ENCODE data around the gene USH2A.

The USH2A gene

DNA sequence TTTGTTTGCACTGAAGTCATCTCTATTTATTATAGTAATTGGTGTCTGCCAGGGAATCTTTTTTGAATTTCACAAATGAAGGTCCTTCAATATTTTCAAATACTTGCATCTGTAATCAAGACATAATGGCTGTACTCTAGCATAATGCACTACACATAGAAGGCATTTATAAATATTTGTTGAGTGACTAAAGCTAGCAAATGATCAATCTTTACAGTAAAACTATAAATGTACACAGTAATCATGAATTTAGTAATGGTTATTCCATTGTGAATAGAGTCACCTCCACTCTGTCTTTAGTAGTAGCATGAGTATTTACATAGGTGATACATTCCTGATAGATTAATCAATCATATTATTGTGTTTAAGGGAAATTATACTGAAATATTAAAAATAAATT, 119.6 kb downstream of the USH2A start:
- in situ Hi-C loops (cut with HindIII; ENCODE audit: low sequenced_read_pairs), result no loop called here

DNA sequence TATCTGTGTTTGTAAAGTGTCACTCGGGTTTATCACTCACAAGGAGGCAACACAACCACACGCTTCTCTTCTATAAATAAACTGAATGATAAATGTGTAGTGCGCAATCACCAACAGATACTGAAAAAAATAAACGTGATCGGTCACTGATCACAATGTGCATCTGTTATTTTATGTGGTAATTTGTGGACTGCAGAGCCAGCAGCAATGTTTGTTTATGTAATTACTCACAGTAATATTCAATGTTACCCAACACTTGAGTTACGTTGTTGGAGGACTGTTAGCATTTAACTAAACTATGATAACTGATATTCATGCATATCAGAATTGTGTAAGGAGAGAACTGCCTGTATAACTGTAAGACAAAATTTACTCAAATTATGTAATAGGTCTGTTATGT, 129.6 kb downstream of the USH2A start:
- in situ Hi-C loops (cut with HindIII; ENCODE audit: low sequenced_read_pairs), result no loop called here

DNA sequence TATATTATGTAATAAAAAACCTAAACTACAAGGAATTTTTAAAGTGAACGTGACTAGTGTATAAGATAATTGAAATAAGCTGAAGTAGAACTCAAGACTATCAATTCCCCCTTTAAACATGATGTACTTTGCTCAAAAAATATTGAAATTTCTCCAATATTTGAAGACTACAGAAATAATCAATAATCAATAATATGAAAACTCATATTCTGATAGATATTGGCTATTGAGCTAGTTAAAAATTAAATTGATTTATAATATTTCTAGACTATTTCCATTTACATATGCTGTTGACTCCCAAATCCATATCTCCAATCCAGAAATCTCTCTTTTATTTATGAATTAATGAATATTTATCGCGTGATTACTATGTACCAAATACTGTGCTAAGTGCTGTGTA, 133.2 kb downstream of the USH2A start:
- in situ Hi-C loops (cut with HindIII; ENCODE audit: low sequenced_read_pairs), result no loop called here

DNA sequence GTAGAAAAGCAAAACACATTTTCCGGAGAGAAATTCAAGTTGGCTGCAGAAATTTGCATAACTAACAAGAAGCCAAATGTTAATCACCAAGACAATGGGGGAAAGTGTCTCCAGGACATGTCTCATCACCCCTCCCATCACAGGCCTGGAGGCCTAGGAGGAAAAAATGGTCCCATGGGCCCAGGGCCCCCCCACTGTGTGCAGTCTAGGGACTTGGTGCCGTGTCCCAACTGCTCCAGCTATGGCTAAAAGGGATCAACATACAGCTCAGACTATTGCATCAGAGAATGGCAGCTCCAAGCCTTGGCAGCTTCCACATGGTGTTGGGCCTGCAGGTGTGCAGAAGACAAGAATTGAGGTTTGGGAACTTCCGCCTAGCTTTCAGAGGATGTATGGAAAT, 138.2 kb downstream of the USH2A start:
- in situ Hi-C loops (cut with HindIII; ENCODE audit: low sequenced_read_pairs), result no loop called here

DNA sequence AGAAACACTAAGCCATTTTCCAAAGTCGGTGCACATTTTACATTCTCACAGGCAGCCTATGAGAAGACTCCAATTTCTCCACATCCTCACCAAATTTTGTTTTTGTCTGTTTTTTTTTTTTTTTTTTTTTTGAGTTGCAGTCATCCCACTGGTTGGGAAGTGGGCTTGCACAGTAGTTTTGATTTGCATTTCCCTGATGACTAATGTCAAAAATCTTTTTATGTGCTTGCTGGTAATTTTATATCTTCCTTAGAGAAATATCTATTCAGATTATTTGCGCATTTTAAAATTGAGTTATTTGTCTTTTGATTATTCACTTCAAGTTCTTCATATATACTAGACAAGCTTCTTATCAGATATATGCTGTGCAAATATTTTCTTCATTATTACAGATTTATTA, 141.5 kb downstream of the USH2A start:
- in situ Hi-C loops (cut with HindIII; ENCODE audit: low sequenced_read_pairs), result no loop called here

GRCh38 chr1:216270086-216270773, 153.0 kb downstream of the USH2A start:
- in situ Hi-C loops (cut with HindIII; ENCODE audit: low sequenced_read_pairs), result no loop called here

GRCh38 chr1:216261631-216262030, 161.6 kb downstream of the USH2A start:
- in situ Hi-C loops (cut with HindIII; ENCODE audit: low sequenced_read_pairs), result no loop called here

DNA sequence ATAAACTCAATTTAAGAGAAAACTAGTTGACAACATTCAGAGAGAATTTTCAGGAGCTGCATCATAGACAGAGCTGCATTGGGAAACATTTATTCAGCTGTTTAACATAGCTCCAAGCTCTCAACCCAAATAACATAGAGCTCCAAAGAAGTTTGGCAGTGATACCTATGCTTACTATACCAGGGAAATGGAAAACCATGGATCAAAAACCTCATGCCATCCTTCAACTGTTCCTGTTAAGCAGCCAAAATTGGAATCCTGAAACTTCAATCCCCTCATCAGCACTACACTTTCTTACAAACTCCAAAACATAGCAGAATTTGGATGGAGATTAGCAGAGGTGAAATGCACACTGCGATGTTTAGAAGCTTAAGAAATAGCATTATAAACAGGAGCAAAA, 164.4 kb downstream of the USH2A start:
- in situ Hi-C loops (cut with HindIII; ENCODE audit: low sequenced_read_pairs), result no loop called here

GRCh38 chr1:216258386-216258785, 164.9 kb downstream of the USH2A start:
- in situ Hi-C loops (cut with HindIII; ENCODE audit: low sequenced_read_pairs), result no loop called here

GRCh38 chr1:216250861-216251260, 172.4 kb downstream of the USH2A start:
- in situ Hi-C loops (cut with HindIII; ENCODE audit: low sequenced_read_pairs), result no loop called here

DNA sequence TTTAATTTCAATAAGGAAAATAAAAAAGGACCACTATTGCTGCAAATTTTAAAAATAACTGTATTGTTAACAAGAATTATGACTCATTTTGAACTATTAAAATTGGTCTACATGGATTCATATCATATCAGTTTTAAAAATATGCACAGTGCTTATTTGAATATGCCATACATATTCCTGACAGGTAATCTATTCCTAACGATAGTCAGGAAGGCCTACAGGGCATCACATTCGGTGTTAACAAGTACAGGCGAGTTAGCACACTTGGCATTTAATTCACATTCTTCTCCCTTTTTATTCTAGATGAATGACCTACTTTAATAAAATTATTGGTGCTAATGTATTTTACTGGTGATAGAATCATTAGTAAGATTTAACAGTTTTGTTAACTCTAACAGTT, 174.6 kb downstream of the USH2A start:
- in situ Hi-C loops (cut with HindIII; ENCODE audit: low sequenced_read_pairs), result no loop called here

DNA sequence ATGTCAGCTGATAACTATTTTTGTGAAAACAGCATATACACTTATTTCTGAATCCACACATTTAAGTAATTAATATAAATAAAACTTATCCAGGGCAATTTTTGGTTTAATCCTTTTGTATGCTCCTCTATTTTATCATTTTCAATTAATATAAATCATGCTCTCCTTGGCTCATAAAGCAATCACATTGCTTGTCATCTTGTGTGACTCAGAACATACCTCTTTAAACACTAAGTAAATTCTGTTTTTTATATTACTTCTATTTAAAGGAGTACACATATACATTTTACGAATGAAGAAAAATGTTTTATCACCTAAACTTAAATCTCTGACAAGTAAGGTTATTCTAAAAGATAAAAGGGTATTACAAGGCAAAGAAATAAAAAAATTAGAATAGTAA, 175.3 kb downstream of the USH2A start:
- in situ Hi-C loops (cut with HindIII; ENCODE audit: low sequenced_read_pairs), result no loop called here

DNA sequence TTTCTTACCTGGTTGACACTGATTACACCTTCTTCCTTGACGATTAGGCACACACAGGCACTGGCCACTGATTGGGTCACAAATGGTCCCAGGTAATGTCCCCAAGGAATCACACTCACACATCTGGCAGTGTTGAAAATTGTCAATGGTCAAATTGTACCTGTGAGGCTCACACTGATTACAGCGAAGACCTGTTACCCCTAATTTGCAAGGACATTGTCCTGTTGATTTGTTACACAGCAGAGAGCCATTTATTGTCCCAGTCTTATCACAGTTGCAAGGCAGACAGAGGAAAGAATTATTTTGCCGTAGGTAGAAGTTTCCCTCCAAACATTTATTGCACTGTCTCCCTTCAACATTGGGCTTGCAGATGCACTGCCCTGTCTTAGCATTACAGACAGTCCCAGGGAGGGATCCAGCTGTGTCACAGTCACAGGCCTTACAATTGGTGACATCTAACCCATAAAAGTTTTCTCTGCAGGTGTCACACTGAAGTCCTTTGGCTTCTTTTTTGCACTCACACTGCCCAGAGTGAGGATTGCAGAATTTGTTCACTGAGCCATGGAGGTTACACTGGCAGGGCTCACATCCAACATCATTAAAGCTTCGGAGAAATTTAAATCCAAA, 176.6 kb downstream of the USH2A start:
- in situ Hi-C loops (cut with HindIII; ENCODE audit: low sequenced_read_pairs), result no loop called here

- in situ Hi-C loops (cut with HindIII; ENCODE audit: low sequenced_read_pairs), result no loop called here
Measured at GRCh38 chr1:216238844-216239243, 184.4 kb downstream of the USH2A start.

GRCh38 chr1:216237927-216238542, 185.2 kb downstream of the USH2A start:
- in situ Hi-C loops (cut with HindIII; ENCODE audit: low sequenced_read_pairs), result no loop called here

GRCh38 chr1:216224233-216224632, 199.0 kb downstream of the USH2A start:
- in situ Hi-C loops (cut with HindIII; ENCODE audit: low sequenced_read_pairs), result no loop called here

DNA sequence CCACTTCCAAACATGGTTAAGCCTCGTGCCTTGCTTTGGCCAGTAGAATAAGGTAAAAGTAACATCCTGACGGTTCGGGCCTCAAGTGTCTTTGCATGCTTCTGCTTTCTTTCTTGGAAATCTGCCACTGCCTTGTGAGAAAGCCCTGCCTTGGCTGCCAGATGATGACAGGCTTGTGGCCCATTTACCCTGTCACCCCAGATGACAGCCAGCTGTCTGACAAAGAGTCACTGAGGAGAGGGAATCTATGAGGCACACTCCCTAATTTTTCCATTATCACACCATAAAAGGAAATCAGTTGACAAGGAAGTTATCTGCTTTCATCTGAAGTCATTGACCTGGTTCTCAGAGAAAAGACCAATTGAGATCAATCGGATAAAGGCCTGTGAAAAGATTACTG, 199.8 kb downstream of the USH2A start:
- in situ Hi-C loops (cut with HindIII; ENCODE audit: low sequenced_read_pairs), result no loop called here

- in situ Hi-C loops (cut with HindIII; ENCODE audit: low sequenced_read_pairs), result no loop called here
Measured at GRCh38 chr1:216222288-216222687, 201.0 kb downstream of the USH2A start.

DNA sequence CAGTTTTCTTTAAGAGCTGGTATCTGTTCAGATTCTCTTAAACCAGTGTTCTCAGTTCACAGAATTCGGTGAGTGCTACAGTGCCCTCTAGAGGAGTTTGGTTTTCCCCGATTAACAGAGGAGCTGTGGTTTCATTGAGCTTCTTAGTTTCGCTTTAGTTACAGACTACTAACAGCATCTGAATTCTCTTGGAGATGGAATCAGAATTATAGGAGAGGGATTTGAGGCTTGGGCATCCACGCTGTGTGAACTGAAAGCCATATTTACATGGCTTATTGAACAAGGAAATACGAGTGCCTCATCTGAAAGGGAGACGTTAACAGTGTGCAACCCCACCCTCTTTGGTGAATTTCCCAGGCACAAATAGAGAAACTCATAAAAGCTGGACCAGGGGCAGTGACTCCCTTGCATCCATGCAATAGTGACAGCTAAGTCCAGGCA, 202.0 kb downstream of the USH2A start:
- in situ Hi-C loops (cut with HindIII; ENCODE audit: low sequenced_read_pairs), result no loop called here

GRCh38 chr1:216216305-216216704, 206.9 kb downstream of the USH2A start:
- in situ Hi-C loops (cut with HindIII; ENCODE audit: low sequenced_read_pairs), result no loop called here

DNA sequence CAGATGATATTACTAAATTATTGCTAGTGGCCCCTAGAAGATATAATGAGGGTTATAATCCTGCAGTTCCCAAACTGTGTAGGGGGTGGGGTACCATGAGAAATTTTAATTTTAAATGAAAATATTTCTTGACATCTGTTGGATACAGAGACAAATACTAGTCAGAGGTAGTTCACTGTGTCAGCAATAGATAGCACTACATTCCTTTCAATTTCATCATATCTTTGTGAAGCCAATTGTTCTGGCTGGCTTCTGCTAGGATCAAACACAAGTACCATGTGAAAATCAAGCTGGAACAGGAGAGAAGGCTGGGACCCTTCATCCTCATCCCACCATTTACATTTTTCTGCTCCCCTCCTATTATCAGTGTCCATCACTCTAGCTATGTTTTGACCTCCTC, 208.1 kb downstream of the USH2A start:
- in situ Hi-C loops (cut with HindIII; ENCODE audit: low sequenced_read_pairs), result no loop called here

DNA sequence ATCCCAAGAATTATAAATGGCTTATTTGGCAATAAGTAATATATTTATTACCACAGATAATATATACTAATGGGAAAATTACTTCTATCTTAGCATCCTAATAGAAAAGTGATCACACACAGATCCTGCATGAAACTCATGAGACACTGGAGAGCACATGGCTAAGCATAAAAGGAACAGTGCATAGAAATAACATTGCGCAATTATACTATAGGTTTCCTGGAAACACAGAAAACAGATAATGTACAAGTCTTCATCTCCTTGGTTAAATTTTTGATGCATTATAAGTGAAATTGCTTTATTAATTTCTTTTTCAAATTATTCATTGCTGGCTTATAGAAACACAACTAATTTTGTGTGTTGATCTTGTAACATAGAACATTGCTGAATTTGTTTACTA, 210.4 kb downstream of the USH2A start:
- in situ Hi-C loops (cut with HindIII; ENCODE audit: low sequenced_read_pairs), result no loop called here
